AG04450 (cell line): ENCODE measurements around the gene OXLD1. TPM values are rescaled to one million over a fixed set of nuclear protein-coding genes. Genes with fewer than 3 reads are reported as not detected.

Source experiments
- CTCF ChIA-PET: fragments of 300-600, 350-600 bp; formaldehyde crosslinking; extraction: SDS; loops from one replicate; lab custom pipeline; 2022; ENCODE audit warnings: antibody characterized with exemption, inconsistent platforms; lab: Charles Lee
- POLR2A ChIA-PET: fragments of 350-600 bp; formaldehyde crosslinking; extraction: SDS; loops from one replicate; lab custom pipeline; 2021; ENCODE audit warnings: antibody characterized with exemption, inconsistent platforms; lab: Yijun Ruan, JAX
- DNase-seq: peaks from one replicate; pipeline ENCODE4 v3.0.0-alpha.2; 2011; ENCODE audit warnings: low read depth, low spot score
- H3K27ac ChIP-seq: one replicate; pipeline ENCODE4 v1.5.1; 2012; ENCODE audit warnings: low read depth, low read length, control low read depth
- H3K27me3 ChIP-seq: one replicate; pipeline ENCODE4 v1.6.0; 2012; ENCODE audit warnings: low read length; ENCODE audit not compliant: control insufficient read depth, insufficient read depth
- H3K4me3 ChIP-seq: 2 replicates; pipeline ENCODE4 v1.5.1; 2011; ENCODE audit warnings: mild to moderate bottlenecking, low read depth, low read length, control low read depth
- H3K9me3 ChIP-seq: 2 replicates; pipeline ENCODE4 v1.5.1; 2012; ENCODE audit warnings: low read length; ENCODE audit not compliant: control insufficient read depth, insufficient read depth
- polyA plus RNA-seq: library from polyadenylated mRNA; depleted of rRNA; stranded (reverse); fragments of >200 nt; gene quantifications from 2 replicates; pipeline ENCODE4 v1.2.3, GENCODE V29; 2011
- TF ChIP-seq, protein P1 (sequence below): IDR thresholded peaks from 2 replicates; pipeline ENCODE4 v1.5.1; 2011; ENCODE audit warnings: low read depth, low read length, control low read depth, inconsistent platforms

Gene OXLD1
- polyA plus RNA-seq, 1 experiment, result 13.4 TPM

DNA sequence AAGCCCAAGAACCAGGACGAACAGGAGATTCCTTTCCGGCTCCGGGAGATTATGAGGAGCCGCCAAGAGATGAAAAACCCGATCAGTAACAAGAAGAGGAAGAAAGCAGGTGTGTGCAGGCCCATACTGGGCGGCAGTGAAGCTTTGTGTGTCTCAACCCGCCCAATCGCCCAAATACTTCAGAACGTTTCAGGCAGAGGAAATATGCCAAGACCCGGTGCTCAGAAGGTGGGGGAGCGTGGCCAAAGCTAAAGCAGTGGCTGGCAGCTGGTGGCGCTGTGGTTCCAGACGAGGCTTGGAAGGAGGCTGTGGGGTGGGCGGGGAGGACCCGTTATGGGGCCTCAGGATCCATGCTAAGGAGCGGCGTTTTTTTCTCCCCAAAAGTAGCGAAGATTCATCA lies 1.3 kb upstream of the OXLD1 start:
- Histone ChIP-seq H3K9me3 (no peaks in the 10 kb centered on the region; the same call in 1 of the 2 replicates), H3K27me3 (no peaks in the 10 kb centered on the region), H3K27ac (no peak overlapping the region), H3K4me3 (no peak overlapping the region)
- POLR2A ChIA-PET, result interaction anchor here (0.6 to 0.7 kb wide), 2 partner anchors 17 to 259 kb away, joined by 5 to 7 read pairs; no protein-coding TSS in a partner anchor
- TF ChIP-seq, protein P1, sequence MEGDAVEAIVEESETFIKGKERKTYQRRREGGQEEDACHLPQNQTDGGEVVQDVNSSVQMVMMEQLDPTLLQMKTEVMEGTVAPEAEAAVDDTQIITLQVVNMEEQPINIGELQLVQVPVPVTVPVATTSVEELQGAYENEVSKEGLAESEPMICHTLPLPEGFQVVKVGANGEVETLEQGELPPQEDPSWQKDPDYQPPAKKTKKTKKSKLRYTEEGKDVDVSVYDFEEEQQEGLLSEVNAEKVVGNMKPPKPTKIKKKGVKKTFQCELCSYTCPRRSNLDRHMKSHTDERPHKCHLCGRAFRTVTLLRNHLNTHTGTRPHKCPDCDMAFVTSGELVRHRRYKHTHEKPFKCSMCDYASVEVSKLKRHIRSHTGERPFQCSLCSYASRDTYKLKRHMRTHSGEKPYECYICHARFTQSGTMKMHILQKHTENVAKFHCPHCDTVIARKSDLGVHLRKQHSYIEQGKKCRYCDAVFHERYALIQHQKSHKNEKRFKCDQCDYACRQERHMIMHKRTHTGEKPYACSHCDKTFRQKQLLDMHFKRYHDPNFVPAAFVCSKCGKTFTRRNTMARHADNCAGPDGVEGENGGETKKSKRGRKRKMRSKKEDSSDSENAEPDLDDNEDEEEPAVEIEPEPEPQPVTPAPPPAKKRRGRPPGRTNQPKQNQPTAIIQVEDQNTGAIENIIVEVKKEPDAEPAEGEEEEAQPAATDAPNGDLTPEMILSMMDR, result no peak
- CTCF ChIA-PET, result no interaction called here
- no peak for DNase-seq

DNA sequence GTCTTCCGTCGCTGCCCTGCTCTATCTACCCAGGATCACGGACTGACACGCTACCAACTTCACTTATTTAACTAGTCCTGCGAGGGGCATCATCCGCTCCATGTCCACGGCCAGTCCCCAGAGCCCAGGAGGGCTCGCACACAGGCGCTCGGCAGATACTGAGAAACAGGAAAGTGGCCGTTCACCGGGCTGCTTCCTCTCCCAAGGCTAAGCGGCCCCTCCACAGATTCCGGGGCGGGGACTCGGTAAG lies 388 bp downstream of the OXLD1 start:
- H3K4me3 ChIP-seq, result peak overlapping the region; percentile 85
- DNase-seq, result no peak
- ChIA-PET POLR2A (interaction anchor here (0.8 to 1.8 kb wide), 7 partner anchors 10 to 37 kb away, joined by 3 to 7 read pairs (median 4); partner anchors contain the start of genes ARL16, HGS, MRPL12 and NPLOC4), CTCF (interaction anchor here (1.0 to 1.2 kb wide), 2 partner anchors 10 to 65 kb away, joined by 3 to 4 read pairs; no protein-coding TSS in a partner anchor)
- H3K27ac ChIP-seq, result peak overlapping the region; percentile 61
- H3K27me3 ChIP-seq, result no peaks in the 10 kb centered on the region
- TF ChIP-seq, protein P1, result no peak
- no peaks in the 10 kb centered on the region; the same call in 1 of the 2 replicates for H3K9me3 ChIP-seq

DNA sequence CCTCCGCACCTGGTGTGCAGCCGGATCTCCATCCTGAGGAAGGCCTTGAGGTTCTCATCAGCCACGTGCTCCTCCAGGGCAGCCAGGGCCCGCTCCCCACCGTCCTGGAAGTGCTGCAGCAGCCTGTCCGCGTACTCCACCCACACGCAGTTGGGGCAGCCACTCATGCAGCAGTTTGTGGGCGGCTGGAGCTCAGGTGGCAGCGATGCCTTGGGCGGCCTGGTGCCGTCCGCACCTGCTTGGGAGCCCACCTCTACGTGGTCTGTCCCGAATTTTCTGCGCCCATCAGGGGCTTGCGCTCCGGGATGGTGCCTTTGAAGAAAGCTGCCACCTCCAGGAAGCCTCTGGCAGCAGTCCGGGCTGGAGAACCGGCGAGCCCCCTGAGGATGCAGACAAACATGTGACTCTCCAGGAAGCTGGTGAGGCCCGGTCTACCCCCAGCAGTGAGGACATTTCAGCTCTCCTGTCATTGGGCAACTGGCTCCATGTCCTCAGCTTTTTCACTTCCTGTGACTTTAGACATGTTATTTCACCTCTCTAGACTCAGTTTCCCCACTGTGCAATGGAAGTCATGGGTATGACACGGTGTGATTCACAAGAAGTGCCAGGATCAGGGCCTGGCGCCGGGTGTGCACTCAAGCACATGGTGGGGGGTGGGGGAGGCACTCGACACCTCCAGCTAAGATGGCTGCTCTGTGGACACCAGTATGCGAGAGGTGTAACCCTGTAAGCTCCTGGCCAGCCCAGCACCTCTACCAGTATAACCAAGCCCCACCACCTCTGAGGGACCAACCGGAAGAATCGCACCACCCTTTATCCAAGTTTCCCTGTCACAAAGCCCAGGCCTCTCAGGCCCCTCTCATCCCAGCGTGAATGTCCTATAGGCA lies 957 bp downstream of the OXLD1 start:
- no peaks in the 10 kb centered on the region for H3K27me3 ChIP-seq
- TF ChIP-seq, protein P1, result no peak
- no peak for DNase-seq
- ChIA-PET CTCF (interaction anchor here (1.1 to 1.2 kb wide), 2 partner anchors 10 to 64 kb away, joined by 3 to 4 read pairs; no protein-coding TSS in a partner anchor), POLR2A (interaction anchor here (0.8 to 1.8 kb wide), 4 partner anchors 13 to 29 kb away, joined by 3 to 7 read pairs (median 4); partner anchors contain the start of genes ARL16, HGS and NPLOC4)
- H3K4me3 ChIP-seq, result peak overlapping the region; percentile 85
- peak overlapping the region; percentile 61 for H3K27ac ChIP-seq
- no peaks in the 10 kb centered on the region; the same call in 1 of the 2 replicates for H3K9me3 ChIP-seq

DNA sequence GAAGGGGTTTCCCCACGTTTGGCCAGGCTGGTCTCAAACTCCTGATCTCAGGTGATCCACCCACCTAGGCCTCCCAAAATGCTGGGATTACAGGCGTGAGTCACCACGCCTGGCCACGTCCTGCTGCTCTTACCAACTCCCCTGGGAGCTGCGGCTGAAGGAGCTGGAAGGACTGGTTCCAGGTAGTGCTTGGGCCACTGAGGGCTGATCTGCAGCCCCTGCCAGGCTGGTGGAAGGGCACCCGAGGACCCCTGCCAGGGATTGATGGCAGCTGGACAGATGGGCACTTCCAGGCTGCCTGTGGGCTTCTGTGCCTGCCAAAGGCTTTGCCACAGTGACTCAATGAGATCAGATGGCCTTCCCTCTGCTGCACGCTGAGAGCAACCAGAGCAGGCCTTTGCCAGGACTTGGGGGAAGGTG lies 2.3 kb downstream of the OXLD1 start:
- no peak for DNase-seq
- TF ChIP-seq, protein P1, result no peak
- ChIA-PET POLR2A (no interaction called here), CTCF (no interaction called here)
- Histone ChIP-seq H3K9me3 (no peaks in the 10 kb centered on the region; the same call in 1 of the 2 replicates), H3K27ac (no peak overlapping the region), H3K27me3 (no peaks in the 10 kb centered on the region), H3K4me3 (no peak overlapping the region)

DNA sequence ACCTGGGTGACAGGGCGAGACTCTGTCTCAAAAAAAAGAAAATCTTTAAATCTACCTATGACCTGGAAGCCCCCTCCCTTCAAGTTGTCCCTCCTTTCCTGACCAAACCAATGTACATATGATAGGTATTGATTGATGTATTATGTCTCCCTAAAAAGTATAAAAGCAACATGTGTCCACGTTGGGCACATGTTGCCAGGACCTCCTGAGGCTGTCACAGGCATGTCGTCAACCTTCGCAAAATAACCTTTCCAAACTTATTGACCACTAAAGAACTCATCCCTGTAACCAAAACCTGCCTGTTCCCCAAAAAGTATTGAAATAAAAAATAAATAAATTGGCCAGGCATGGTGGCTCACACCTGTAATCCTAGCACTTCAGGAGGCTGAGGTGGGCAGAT lies 4.4 kb downstream of the OXLD1 start:
- Histone ChIP-seq H3K27me3 (no peaks in the 10 kb centered on the region), H3K9me3 (no peaks in the 10 kb centered on the region; the same call in 1 of the 2 replicates), H3K4me3 (no peak overlapping the region), H3K27ac (no peak overlapping the region)
- ChIA-PET POLR2A (interaction anchor here (0.6 to 0.9 kb wide), 2 partner anchors 21 to 274 kb away, joined by 3 read pairs; partner anchors contain the start of genes ARL16 and HGS), CTCF (no interaction called here)
- no peak for DNase-seq
- TF ChIP-seq, protein P1, result no peak
